DMS153 (cell line): ENCODE data around the gene SEC22A.

ENCODE experiments used
- DNase-seq: peaks from one replicate; lab custom pipeline; 2025; lab: John Stamatoyannopoulos, UW

Gene SEC22A, protein sequence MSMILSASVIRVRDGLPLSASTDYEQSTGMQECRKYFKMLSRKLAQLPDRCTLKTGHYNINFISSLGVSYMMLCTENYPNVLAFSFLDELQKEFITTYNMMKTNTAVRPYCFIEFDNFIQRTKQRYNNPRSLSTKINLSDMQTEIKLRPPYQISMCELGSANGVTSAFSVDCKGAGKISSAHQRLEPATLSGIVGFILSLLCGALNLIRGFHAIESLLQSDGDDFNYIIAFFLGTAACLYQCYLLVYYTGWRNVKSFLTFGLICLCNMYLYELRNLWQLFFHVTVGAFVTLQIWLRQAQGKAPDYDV

DNA sequence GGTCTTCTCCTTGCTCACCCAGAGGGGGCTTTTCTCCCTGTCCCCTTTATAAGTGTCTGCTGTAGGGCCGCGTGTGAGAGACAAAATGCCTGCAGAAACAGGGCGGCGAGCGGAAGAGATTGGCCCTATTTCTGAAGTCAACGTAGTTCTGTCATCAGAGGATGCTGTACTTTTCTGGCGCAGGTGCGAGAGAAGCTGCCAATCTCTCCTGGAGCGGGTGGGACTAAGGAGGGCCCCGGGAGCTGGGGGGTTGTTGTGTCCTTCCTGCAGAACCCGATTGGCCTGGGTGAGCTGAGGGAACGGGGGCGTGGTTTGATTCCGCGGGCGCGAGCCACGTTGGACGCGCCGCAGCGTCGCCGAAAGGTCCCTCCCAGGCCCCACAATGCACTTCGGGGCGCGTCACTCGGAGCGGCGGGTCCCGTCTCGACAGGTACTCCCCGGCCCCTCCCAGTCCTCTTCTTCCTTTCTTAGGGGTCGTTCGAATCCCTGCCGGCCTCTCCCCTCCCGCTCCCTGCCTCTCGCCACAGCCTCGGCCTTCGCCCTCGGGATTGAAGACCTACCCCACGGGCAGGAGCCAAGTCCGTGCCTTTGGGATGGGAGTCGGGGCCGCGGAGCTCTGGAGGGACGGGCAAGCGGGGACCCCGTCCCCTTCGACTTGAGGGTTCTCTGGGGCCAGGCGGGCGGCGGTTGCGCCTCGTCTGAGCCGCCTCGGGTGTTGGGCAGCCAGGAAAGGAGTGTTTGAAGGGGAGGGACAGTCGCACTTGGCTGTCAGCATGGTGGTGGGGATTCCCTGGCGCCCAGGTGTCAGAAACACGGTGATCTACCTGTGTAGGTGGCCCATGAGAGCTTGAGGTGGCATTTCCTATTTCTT, at the start of gene SEC22A:
Gene SEC22A, plus strand, starts transcription at position 387 of the 871 bp plus-strand sequence. CDS start 7,275 bp downstream, outside the sequence.
- peak; percentile 95 for DNase-seq

DNA sequence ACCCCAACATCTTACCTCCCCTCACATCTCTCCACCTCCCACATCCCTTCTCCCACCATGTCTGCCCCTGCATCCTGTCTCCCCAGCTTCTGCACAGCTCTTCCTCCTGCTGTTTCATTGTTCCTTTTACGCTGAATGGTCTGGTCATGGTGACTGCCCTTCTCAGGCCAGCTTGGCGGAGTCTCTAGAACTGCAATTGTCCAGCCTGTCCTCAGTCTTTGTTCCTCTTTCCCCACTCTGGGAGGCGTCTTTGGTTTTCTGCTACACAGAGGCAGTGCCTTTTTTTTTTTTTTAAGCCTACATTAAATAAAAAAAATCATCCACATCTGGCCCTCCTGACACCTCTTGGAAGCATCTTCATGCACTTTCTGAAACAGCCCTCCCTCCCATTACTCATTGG, 49.1 kb upstream of the SEC22A start:
- no peak for DNase-seq

DNA sequence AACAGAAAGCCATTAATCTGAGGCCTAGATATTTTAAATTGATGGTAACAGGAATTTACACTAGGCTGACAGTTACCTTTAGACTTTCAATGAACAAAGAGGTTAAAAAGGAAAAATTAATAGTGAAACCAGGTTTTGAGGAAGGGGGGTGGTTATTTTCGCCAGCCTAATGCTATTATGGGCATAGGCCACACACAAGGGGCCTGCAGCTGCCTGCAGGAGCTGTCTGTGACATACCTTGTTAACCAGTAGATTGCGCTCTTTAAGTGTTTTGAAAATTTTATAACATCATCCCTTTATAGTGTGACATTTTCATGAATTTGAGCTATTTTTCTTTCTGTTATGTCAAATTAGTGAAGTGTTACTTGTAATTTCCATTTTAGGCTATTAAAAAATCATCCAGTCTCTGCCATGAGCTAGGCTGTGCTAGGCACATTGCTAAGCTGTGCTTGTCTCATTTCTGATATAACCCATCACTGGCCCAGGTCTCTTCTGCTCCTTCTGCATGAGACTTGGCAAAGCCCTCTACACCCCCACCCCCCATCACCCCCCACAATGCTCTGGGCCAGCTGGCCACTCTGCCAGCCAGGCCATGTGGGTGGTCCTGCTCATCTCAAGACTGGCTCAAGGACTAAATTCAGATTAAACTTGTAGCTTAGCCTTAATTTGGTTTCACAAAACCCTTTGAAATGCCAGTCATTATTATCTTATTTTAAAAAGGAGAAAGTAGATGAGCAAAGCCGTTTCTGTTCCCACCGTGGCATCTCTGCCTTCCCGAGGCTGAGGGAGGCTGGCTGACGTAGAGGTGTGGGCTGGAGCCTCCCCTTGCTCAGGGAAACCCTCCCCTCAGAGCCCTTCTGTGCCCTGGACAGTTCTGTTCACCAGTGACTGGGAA, 48.4 kb upstream of the SEC22A start:
- no peak for DNase-seq

DNA sequence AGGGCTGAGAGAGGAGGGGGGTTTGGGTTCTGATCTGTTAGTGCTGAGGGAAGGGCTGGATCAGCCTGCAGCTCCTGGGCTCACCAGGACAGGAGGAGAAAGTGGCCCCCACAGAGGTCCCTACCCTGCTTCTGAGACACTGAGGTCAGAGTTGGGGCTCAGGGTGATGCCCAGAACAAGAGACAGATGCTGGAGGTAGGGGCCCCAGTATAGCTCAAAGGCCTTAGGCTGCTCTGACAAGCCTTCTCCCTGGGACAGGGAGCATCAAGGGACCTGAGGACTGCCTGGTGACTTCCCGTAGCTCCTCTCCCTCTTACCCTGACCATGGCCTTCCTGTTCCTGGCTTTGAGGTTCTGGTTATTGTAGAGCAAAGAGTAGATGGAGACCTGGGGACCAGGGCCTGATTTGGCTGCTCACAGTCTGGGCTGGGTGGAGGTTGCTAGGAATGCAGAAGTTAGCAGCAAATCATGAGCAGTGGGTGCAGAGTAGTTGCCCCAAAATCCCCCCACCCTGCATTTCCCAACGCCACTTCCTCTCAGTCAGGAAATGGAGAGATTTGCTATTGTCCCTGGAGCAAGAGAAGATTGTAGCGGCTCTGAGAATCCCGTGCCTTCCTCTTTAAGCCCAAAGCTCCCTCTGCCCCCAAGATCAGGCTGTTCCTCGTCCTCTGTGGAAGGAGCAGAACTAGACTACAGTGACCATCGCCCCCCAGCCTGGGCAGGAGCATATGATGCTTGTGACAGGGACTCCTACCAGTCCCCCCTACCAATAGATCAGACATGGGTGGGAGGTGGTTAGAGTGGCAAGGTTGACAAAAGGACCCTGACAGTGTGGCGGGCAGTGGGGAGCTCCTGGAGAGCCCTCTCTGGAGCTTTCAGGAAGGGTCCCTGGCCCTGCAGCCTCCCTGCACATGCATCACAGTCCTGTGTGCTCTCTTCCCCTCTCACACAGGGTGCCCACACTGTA, 47.4 kb upstream of the SEC22A start:
- no peak for DNase-seq

DNA sequence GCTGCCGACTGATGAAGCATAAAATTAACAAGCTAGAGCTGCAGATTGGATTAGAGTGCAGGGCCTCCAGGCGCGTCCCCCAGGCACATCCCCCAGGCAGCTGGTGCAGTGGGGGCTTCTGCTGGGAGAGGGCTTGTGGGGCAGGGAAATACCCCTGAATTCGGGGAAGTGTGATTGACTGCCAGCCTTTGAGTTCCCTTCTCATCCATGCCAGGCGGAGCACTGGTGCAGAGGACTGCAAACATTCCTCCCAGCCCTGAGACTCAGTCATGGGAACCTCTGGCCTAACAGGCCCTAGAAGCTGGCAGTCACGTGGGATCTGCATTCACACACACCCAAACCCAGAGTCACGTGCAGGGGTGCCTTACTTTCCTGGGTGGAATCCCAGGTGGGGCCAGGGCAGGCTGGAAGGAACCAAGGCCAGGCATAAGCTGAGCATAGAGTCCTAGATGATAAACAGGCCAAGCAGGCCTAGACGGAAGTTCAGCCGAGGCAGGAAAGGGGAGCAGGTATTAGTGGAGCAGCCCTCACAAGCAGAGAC, 46.2 kb upstream of the SEC22A start:
- no peak for DNase-seq

DNA sequence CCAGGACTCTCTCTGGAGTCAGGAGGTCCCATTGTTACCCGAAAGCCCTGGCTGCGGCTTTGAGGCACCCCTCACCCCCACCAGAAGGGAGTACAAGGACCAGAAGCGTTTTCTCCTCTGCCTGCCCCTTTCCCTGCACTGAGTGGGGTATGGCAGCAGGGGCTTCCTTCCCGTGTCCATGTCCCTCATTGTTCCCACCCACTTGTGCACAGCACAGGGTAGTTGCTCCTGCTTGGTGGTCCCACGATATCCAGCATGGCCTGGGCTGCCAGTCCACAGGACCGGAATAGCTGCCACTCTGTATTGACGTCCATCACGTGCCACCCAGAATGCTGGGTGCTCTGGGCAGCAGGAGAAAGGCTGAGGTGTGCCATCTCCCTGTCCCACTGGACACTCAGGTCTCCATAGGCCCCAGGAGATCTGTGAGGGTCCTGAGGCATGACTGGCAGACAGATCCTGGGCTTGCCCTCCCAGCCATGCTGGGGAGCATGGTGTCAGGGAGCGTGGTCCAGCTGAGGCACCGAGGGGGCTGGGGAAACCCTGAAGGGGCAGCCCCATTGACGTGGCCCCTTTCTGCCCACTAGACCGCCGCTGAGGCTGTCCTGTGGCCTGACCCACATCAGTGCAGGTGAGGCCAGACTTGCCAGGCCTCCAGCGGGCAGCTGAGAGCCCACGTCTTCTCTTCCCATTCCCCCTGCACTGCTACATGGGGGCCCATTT, 45.3 kb upstream of the SEC22A start:
- no peak for DNase-seq

DNA sequence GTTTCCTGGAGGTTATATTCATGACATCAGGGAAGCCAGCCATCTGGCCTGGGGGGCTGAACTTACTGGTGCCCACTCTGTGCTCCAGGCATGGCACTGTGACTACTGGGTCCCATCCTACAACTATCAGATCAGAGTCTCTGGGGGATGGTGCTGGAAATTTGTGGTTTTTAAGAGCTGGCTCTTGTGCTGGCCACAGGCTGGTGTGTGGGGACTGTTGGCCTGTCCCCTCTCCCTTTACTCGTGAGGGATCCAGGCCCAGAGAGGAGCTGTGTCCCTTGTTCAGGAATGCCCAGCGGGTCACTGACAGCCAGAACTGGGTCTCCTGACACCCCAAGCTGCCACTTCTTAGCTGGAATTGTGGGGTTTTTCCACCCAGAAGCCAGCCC, 44.5 kb upstream of the SEC22A start:
- DNase-seq = no peak

DNA sequence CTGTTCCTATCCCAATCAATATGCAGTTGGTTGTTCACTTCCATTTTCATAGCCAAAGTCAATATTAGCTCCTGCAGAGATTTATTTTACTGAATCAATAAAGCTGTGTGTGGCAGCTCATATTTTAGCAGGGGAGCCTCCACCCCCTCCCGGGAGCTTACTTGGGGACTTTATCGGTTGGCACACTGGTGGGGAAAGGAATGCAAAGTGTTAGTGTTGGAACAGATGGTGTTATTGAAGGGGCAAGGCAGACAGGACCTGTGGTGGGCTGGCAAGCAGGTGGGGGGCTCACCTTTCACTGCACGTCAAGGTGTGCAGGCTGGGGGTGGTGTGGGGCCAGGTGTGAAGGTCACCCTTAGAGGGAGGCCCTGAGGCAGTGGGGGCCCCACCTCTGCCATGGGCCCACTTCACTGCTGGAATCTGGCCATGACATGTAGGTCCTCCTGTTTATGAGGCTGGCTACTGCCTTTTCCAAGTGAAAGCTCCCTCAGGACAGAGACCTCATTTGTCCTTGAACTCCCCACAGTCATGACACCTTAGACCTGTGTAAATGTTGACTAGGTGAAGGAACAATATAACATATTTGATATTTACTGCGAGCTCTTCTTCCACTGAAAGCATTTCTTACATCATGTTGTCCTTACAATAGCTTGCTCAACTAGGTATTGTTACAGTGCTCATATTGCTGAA, 44.0 kb upstream of the SEC22A start:
- no peak for DNase-seq

DNA sequence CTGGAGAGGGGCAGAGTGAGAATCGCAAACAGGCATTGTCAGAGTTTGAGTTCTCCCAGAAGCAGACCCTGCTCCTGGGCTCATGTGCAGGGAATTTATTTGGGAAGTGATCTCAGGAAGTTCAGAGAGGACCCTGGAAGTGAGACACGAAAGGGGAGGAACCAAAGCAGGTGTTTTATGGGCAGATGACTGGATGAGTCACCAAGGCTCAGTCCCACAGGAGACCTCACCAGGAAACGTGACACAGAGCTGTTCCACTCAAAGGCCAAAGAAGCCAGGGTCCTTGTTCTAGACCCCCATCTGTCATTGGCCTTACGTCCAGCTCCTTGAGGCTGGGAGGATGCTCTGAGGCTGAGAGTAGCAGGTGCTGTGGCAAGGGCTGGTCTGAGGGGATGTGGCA, 43.4 kb upstream of the SEC22A start:
- DNase-seq = no peak

DNA sequence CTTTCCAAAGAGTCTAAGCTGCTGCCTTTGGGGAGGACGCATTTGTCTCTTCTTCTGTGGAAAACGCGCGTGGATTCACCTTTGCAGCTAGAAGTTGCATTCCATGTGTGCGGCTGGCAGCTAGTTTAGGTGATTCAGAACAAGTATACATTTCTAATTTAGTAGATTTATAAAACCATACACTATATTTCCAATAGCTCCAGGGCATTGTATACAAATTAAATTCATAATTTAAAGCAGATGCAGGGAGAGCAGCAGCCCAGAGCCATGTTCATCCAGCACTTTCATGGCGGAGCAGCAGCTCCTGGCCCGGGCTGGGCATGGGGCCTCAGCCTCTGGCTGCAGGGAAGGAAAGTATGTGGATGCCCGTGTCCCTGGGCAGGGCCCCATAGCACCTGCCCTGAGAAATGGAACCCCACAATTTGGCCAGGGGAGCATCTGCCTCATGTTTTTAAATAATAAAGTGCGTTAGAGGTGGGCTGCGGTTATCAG, 42.8 kb upstream of the SEC22A start:
- DNase-seq = no peak

DNA sequence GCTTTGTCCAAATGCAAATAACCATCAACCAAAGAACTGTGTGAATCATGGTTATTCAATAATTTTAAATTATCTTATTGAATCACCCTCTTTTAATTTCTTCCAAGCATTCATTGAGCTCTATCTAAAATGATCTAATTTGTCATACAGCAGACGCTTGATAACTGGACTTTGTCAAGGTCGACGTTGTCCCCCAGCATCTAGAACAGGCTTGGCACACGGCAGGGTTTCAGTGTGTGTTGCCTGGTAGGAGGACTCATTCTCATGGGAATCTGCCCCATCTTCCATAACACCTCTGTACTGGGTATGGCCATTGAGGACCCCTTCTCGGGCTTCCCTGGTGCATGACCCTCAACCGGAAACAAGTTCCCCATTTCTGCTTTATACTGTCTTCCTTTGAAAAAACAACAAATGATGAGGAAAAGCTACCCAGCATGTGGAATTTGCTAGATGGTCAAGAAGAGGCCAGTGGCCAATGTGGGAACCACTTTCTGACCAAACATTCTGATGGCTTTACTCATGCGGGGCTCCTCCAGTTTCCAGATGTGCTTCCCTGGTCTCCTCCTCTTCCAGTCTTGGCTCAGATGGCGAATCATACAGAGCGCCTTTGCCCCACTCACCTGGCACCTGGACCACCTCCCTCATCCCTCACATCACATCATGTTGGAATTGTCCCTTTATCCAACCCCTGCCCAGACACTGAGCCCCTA, 41.7 kb upstream of the SEC22A start:
- DNase-seq = no peak

DNA sequence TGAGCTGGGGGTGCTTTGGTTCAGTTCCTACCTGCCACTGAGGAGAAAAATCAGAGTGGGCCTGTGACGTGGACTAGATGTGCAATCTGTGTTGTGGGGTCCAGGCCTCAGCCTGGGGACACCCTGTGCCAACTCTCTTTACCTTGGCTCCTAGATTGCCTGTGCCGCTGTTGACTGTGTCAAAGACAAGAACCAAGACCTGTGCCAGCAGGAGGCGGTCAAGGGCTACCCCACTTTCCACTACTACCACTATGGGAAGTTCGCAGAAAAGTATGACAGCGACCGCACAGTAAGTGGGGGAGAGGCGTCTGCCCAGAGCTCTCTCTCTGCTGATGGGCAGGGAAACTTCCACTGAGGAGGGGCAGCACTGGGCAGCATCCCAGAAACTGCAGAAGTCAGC, 40.6 kb upstream of the SEC22A start:
- no peak for DNase-seq

DNA sequence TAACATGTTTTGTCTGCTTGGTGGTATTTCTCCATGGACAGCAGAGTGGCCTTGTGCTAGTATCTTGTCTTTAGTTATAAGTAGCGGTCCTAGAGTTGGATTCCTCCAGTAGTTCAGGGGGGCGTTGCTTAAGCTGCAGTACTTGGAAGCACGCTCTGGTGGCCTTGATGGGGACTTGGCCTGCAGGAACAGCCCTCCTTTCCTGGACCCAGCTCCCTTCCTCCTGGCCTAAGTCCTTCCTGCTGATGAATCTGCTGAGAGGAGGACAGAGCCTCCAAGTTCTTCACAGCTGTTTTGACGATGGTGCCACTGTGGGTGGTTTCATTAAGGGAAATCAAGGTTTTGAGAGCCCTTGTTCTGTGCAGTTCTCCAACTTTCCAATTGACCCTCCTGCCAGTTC, 38.6 kb upstream of the SEC22A start:
- no peak for DNase-seq

DNA sequence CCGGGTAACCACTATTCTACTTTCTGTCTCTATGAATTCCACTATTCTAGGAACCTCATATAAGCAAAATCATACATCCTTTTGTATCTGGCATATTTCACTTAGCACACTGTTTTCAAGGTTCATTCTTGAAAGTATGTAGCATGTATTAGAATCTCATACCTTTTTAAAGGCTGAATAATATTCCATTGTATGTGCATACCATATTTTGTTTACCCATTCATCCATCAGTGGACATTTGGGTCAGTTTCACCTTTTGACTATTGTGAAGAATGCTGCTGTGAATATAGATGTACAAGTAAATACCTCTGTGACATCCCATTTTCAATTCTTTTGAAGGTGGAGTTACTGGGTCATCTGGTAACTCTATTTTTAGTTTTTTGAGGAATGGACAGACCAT, 36.6 kb upstream of the SEC22A start:
- no peak for DNase-seq

DNA sequence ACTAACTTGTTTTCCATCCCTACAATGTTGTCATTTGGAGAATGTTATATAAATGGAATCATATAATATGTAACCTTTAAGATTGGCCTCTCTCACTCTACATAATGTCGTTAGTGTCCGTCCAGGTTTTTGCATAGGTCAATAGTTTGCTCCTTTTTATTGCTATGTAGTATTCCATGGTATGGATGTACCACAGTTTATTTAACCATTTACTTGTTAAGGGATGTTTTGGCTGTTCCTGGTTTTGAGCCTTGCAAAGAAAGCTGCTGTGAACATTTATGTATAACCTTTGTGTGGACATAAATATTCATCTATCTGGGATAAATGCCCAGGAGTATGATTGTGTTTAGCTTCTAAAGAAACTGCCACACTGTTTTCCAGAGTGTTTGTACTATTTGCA, 34.1 kb upstream of the SEC22A start:
- no peak for DNase-seq

DNA sequence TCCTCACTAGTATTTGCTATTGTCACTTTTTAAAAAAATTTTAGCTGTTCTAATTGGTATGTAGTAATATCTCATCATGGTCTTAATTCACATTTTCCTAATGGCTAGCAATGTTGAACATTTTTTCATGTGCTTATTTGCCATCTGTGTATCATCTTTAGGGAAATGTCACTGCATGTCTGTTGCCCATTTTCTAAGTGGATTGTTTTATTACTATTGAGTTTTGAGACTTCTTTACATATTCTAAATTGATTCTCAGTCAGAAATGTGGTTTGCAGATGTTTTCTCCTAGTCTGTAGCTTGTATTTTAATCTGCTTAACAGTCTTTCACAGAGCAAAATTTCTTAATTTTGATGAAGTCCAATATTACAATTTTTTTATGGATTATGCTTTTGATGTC, 33.6 kb upstream of the SEC22A start:
- no peak for DNase-seq

DNA sequence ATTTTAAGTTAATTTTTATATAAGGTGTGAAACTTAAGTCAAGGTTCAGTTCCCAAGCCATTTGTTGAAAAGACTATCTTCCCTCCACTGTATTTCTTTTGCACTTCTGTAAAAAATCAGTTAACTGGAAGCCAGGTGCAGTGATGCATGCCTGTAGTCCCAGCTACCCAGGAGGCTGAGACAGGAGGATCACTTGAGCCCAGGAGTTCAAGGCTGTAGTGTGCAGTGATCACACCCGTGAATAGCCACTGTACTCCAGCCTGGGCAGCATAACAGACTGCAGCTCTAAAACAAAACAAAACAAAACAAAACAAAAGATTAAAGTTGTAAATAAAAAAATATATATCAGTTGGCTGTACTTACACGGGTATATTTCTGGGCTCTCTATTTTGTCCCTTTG, 33.1 kb upstream of the SEC22A start:
- DNase-seq = no peak

DNA sequence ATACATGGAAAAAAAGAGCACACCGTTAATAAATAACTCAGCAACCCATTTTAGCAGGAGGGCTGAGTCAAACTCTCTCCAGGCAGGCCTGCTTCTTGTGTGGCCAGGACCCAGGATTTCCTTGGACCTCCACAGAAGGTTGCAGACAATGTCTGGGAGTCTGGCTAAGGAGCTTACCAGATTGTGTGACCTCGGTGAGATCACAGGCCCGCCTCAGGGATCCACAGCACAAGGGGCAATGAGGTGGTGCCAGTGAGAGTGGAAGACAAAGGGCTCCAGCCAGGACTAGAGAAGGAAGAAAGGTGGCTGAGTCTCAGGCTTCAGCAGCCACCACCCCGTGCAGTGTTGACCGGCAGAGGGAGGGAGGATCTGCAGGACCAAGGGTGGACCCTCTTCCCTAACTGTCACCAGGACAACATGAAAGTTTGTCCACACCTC, 32.2 kb upstream of the SEC22A start:
- DNase-seq = no peak

DNA sequence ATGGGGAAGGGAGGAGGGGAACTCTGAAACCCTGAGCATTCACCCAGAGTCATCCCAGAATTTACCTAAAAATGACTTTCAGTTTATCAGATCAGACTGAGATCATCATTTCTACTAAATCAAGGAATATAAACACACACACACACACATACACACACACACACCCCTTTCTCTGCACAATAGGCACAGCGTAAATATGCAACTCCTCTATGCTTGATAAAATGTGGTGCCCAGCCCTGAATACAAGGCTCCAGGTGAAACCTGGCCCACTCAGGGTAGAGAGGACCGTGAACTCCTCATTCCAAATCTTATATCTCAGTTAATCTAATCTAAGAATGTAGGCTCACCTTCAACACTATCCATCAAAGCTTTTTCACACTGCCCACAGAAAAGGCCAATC, 31.8 kb upstream of the SEC22A start:
- no peak for DNase-seq
